RWPE1 (cell line): ENCODE measurements around the gene CYLD.

Source experiments
- CTCF ChIA-PET: fragments of 350-600 bp; sonication (Branson Sonifier 250); formaldehyde crosslinking; extraction: SDS; loops from one replicate; lab custom pipeline; 2021; lab: Yijun Ruan, JAX
- POLR2A ChIA-PET: fragments of 400-600 bp; formaldehyde crosslinking; extraction: SDS; loops from one replicate; lab custom pipeline; 2020; ENCODE audit warnings: antibody characterized with exemption; ENCODE audit not compliant: low non-redundant PET; lab: Yijun Ruan, JAX
- DNase-seq: peaks from one replicate; pipeline ENCODE4 v3.0.0; 2012; ENCODE audit warnings: low spot score
- H3K27ac ChIP-seq: fragments of 450-650 bp; 2 replicates; pipeline ENCODE4 v1.5.1; 2017
- CTCF ChIP-seq: fragments of 450-650 bp; conservative IDR thresholded peaks from 2 replicates; pipeline ENCODE4 v1.5.1; 2017; ENCODE audit warnings: low read depth, mild to moderate bottlenecking

The CYLD gene

GRCh38 chr16:50815382-50815781, 73.5 kb downstream of the CYLD start:
- CTCF ChIA-PET, result interaction anchor here (1.2 kb wide), 1 partner anchor 9 kb away, joined by 3 read pairs; no protein-coding TSS in a partner anchor
- no peak for TF ChIP-seq CTCF
- POLR2A ChIA-PET, result no interaction called here
- no peak overlapping the region for H3K27ac ChIP-seq
- no peak for DNase-seq

GRCh38 chr16:50816901-50817555, 75.1 kb downstream of the CYLD start:
- no peak for TF ChIP-seq CTCF
- CTCF ChIA-PET, result no interaction called here
- DNase-seq, result no peak
- H3K27ac ChIP-seq, result no peak overlapping the region
- POLR2A ChIA-PET, result no interaction called here

DNA sequence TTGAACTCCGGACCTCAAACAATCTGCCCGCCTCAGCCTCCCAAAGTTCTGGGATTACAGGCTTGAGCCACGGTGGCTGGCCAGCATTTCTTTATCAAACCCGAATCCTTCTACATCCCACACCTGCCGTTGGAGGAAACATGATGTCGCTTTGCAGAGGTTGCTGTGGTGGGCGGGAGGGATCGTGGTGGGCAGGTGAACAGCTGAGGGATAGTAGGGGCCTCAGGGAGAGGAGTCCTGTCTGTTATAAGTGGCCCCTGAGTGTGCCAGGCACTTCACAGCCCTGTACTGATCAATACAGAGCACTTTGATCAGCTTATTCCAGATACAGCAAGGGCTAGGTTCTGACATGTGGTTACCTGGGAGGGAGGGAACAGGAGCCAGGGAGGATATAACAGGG, 76.5 kb downstream of the CYLD start:
- no peak overlapping the region for H3K27ac ChIP-seq
- DNase-seq, result no peak
- ChIA-PET POLR2A (no interaction called here), CTCF (interaction anchor here (0.6 to 1.1 kb wide), 2 partner anchors 9 to 12 kb away, joined by 4 read pairs; no protein-coding TSS in a partner anchor)
- TF ChIP-seq CTCF, result no peak

- no peak for DNase-seq
- POLR2A ChIA-PET, result no interaction called here
- CTCF ChIA-PET, result no interaction called here
- TF ChIP-seq CTCF, result no peak
- no peak overlapping the region for H3K27ac ChIP-seq
These were observed 77.8 kb downstream of the CYLD start for GRCh38 chr16:50819706-50820105.

- H3K27ac ChIP-seq, result no peak overlapping the region
- ChIA-PET CTCF (no interaction called here), POLR2A (no interaction called here)
- no peak for TF ChIP-seq CTCF
- DNase-seq, result no peak
These were observed 78.3 kb downstream of the CYLD start for GRCh38 chr16:50820225-50820624.

DNA sequence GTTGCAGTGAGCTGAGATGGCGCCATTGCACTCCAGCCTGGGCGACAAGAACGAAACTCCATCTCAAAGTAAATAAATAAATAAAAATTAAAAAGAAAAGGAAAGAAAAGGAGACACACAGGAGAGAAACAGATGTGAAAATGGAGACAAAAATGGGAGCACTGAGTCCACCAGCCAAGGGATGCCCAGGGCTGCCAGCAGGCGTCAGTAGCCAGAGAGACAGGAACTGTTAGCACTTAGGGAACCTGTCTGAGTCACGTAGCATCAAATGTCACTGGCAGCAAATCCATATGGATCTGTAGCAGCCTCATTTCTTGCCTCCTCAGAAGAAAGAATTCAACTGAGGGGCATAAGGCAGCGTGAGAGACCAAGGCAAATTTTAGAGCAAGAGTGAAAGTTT, 79.7 kb downstream of the CYLD start:
- ChIA-PET CTCF (no interaction called here), POLR2A (no interaction called here)
- no peak overlapping the region for H3K27ac ChIP-seq
- no peak for DNase-seq
- no peak for TF ChIP-seq CTCF

GRCh38 chr16:50822671-50823070, 80.8 kb downstream of the CYLD start:
- no peak for DNase-seq
- CTCF ChIA-PET, result no interaction called here
- no peak for TF ChIP-seq CTCF
- H3K27ac ChIP-seq, result no peak overlapping the region
- POLR2A ChIA-PET, result no interaction called here
